HG03039 (cell line): ENCODE results near the gene KCNJ13.

Experiments used
- ATAC-seq: cut with Tn5 transposase; IDR thresholded peaks from one replicate; pipeline ENCODE4 v1.9.1; 2021; ENCODE audit warnings: mild to moderate bottlenecking, moderate library complexity; ENCODE audit not compliant: unreplicated experiment

The KCNJ13 gene

GRCh38 chr2:232776435-232776834, at the start of gene KCNJ13:
TSS of gene KCNJ13 (minus strand) at chr2:232776565. CDS start at chr2:232771362, 5,203 bp downstream.
- ATAC-seq: no peak

GRCh38 chr2:232817756-232818155, 41.4 kb upstream of the KCNJ13 start:
- no peak for ATAC-seq

- ATAC-seq: no peak
Measured at GRCh38 chr2:232816657-232817056, 40.3 kb upstream of the KCNJ13 start.

GRCh38 chr2:232815569-232815968, 39.2 kb upstream of the KCNJ13 start:
- no peak for ATAC-seq

GRCh38 chr2:232810444-232810843, 34.1 kb upstream of the KCNJ13 start:
- ATAC-seq: no peak

- no peak for ATAC-seq
Measured at GRCh38 chr2:232809349-232810124, 33.2 kb upstream of the KCNJ13 start.

GRCh38 chr2:232802091-232802490, 25.7 kb upstream of the KCNJ13 start:
- no peak for ATAC-seq

- no peak for ATAC-seq
Measured at GRCh38 chr2:232800166-232800565, 23.8 kb upstream of the KCNJ13 start.

- ATAC-seq: no peak
Measured at GRCh38 chr2:232798187-232798586, 21.8 kb upstream of the KCNJ13 start.

GRCh38 chr2:232795920-232796319, 19.6 kb upstream of the KCNJ13 start:
- no peak for ATAC-seq

- ATAC-seq: no peak
Measured at GRCh38 chr2:232794981-232795380, 18.6 kb upstream of the KCNJ13 start.

- ATAC-seq: no peak
Measured at GRCh38 chr2:232793271-232793670, 16.9 kb upstream of the KCNJ13 start.

- ATAC-seq: no peak
Measured at GRCh38 chr2:232791518-232791917, 15.2 kb upstream of the KCNJ13 start.

- no peak for ATAC-seq
Measured at GRCh38 chr2:232789082-232789481, 12.7 kb upstream of the KCNJ13 start.

GRCh38 chr2:232787806-232788205, 11.4 kb upstream of the KCNJ13 start:
- no peak for ATAC-seq

- no peak for ATAC-seq
Measured at GRCh38 chr2:232783278-232783677, 6.9 kb upstream of the KCNJ13 start.

GRCh38 chr2:232781765-232782164, 5.4 kb upstream of the KCNJ13 start:
- ATAC-seq: peak; percentile 85

GRCh38 chr2:232779934-232780333, 3.6 kb upstream of the KCNJ13 start:
- ATAC-seq: no peak

GRCh38 chr2:232779465-232779864, 3.1 kb upstream of the KCNJ13 start:
- ATAC-seq: no peak

GRCh38 chr2:232777276-232777675, 911 bp upstream of the KCNJ13 start:
- no peak for ATAC-seq

- no peak for ATAC-seq
Measured at GRCh38 chr2:232773815-232774214, 2.5 kb downstream of the KCNJ13 start.

GRCh38 chr2:232772531-232772930, 3.8 kb downstream of the KCNJ13 start:
- ATAC-seq: no peak

GRCh38 chr2:232771870-232772269, 4.5 kb downstream of the KCNJ13 start:
- no peak for ATAC-seq
